K562 (cell line): ENCODE measurements around the gene RMND5B. TPM values are rescaled to one million over a fixed set of nuclear protein-coding genes. Genes with fewer than 3 reads are reported as not detected.

Source experiments
- ERF ChIP-seq: fragments of 450-650 bp; formaldehyde crosslinking; IDR thresholded peaks from 2 replicates; pipeline ENCODE4 v1.4.0; 2020; ENCODE audit warnings: mild to moderate bottlenecking, mixed read lengths
- GABPB1 ChIP-seq: sonication (generic); formaldehyde crosslinking; IDR thresholded peaks from 2 replicates; pipeline ENCODE4 v1.8.0; 2022; ENCODE audit warnings: mild to moderate bottlenecking, missing genetic modification reagents
- HCFC1 ChIP-seq: IDR thresholded peaks from 2 replicates; pipeline ENCODE4 v1.6.1; 2012; ENCODE audit warnings: low read depth, low read length, improper control_type of control experiment
- MGA ChIP-seq: fragments of 450-650 bp; IDR thresholded peaks from 2 replicates; pipeline ENCODE4 v1.6.1; 2016; ENCODE audit warnings: mild to moderate bottlenecking, moderate library complexity
- MTA2 ChIP-seq: fragments of 450-650 bp; IDR thresholded peaks from 2 replicates; pipeline ENCODE4 v1.6.1; 2016; ENCODE audit warnings: low read depth
- UBTF ChIP-seq, 2 experiments: IDR thresholded peaks; 2 replicates each; pipeline ENCODE4 v1.6.1; 2012; ENCODE audit warnings: improper control_type of control experiment in 2 of 2, low read depth in 2 of 2, low read length in 2 of 2, borderline replicate concordance in 1 of 2
- ZMIZ1 ChIP-seq, 2 experiments: fragments of 150-350 bp in 1 of 2; IDR thresholded peaks; 2 replicates each; pipeline ENCODE4 v1.6.1; 2012 to 2016; ENCODE audit warnings: low read depth in 2 of 2, low read length in 2 of 2, mild to moderate bottlenecking in 1 of 2, moderate library complexity in 1 of 2
- ZNF24 ChIP-seq: fragments of 450-650 bp; IDR thresholded peaks from 2 replicates; pipeline ENCODE4 v1.6.1; 2016
- polyA plus RNA-seq, 8 experiments: library from polyadenylated mRNA; depleted of rRNA in 4 of 8; stranded (reverse) in 5 of 8; unstranded in 3 of 8; fragments of >200 nt; fragmentation: Nextera tagmentation in 2 of 8; fragmentation: Illumina TruSeq in 1 of 8; extraction: Ambion mirVana in 2 of 8; extraction: Trizol in 1 of 8; gene quantifications; 2 replicates each; pipeline versions ENCODE4 v1.2.1 to v1.2.3, GENCODE V29; 2011 to 2014; ENCODE audit warnings: inconsistent platforms in 1 of 8, missing spikeins in 1 of 8
- total RNA-seq, 7 experiments: library from RNA; depleted of rRNA in 6 of 7; stranded (reverse); fragments of >200 nt in 6 of 7; fragmentation: Illumina TruSeq in 2 of 7; extraction: Trizol in 2 of 7; gene quantifications; 2 replicates each; pipeline versions ENCODE4 v1.2.1 to v1.2.3, GENCODE V29; 2011 to 2021; ENCODE audit warnings: low replicate concordance in 1 of 7

Gene RMND5B
- total and polyA plus RNA-seq, 9 of the 15 experiments (the other 6 are each of a cell fraction or from before 2014, with no cell fraction given) = 2.6 to 57.0 (median 28.3) TPM

GRCh38 chr5:178113141-178113787 lies 17.6 kb upstream of the RMND5B start, which contains the start of gene N4BP3 (continued):
- TF ChIP-seq MGA (peak; percentile 52; the same call in 1 of the 2 replicates), ERF (no peak), UBTF (IDR thresholded peaks at IDR 0.05; ENCODE audit: borderline replicate concordance in 1 of 2, low read depth in 2 of 2, low read length in 2 of 2) (peak; percentile 31 to 82; a peak in 1 of 4 replicates), MTA2 (no peak), ZMIZ1 (IDR thresholded peaks at IDR 0.05; ENCODE audit: low read depth in 2 of 2, low read length in 2 of 2) (peak in 1 of 2 experiments; percentile 61; a peak in 1 of 4 replicates), HCFC1 (peak; percentile 60), ZNF24 (0 out of 2 replicates have a peak, but pooled peaks have one; percentile 51), GABPB1 (CRISPR knock-in tag) (no peak; the same call in 1 of the 2 replicates)
